CD4-positive, CD25-positive, alpha-beta regulatory T cell (primary cell): Measurements from ENCODE around the gene FAAP20. TPM values are rescaled to one million over a fixed set of nuclear protein-coding genes. Genes with fewer than 3 reads are reported as not detected.

Experiments
- ATAC-seq, 2 donors: fragments of 150-1000 bp; cut with Tn5 transposase; one replicate each; pipeline ENCODE4 v1.10.0; 2021; ENCODE audit warnings: low read depth in 2 of 2, moderate number of reproducible peaks in 2 of 2, moderate library complexity in 1 of 2
- DNase-seq, 3 donors: peaks; one replicate each; pipeline versions ENCODE4 v3.0.0 to v3.0.0-alpha.2; 2012 to 2022; ENCODE audit warnings: mixed read lengths in 1 of 3
- H3K27ac ChIP-seq: one replicate; pipeline ENCODE4 v1.7.0; 2013; ENCODE audit warnings: mild to moderate bottlenecking, low read length; ENCODE audit not compliant: insufficient read depth, poor library complexity, severe bottlenecking
- H3K27me3 ChIP-seq: one replicate; pipeline ENCODE4 v1.7.0; 2013; ENCODE audit warnings: low read length; ENCODE audit not compliant: control insufficient read depth, insufficient read depth
- H3K36me3 ChIP-seq: one replicate; pipeline ENCODE4 v1.7.0; 2013; ENCODE audit warnings: mild to moderate bottlenecking, low read length, moderate library complexity; ENCODE audit not compliant: control insufficient read depth, insufficient read depth
- H3K4me1 ChIP-seq: 2 replicates; pipeline ENCODE4 v1.7.0; 2013; ENCODE audit warnings: mild to moderate bottlenecking, low read length; ENCODE audit not compliant: insufficient read depth, control insufficient read depth, poor library complexity, severe bottlenecking
- H3K4me3 ChIP-seq: one replicate; pipeline ENCODE4 v1.7.0; 2013; ENCODE audit warnings: low read depth, mild to moderate bottlenecking, low read length, moderate library complexity
- H3K9me3 ChIP-seq, 2 experiments: 1 replicate in 1 of 2; 2 replicates in 1 of 2; pipeline ENCODE4 v1.7.0; 2013; ENCODE audit warnings: low read length in 2 of 2, mild to moderate bottlenecking in 1 of 2, moderate library complexity in 1 of 2; ENCODE audit not compliant: control insufficient read depth in 2 of 2
- H3K27ac Mint-ChIP-seq, 3 donors: one replicate each; pipeline ENCODE4 v1.8.0; 2020 to 2022; ENCODE audit warnings: mild to moderate bottlenecking in 3 of 3, mixed read lengths in 3 of 3, moderate library complexity in 2 of 3
- H3K27me3 Mint-ChIP-seq: one replicate; pipeline ENCODE4 v1.8.0; 2022; ENCODE audit warnings: mild to moderate bottlenecking, mixed read lengths
- H3K36me3 Mint-ChIP-seq: one replicate; pipeline ENCODE4 v1.8.0; 2020; ENCODE audit warnings: mixed read lengths
- H3K4me1 Mint-ChIP-seq, 4 donors: one replicate each; pipeline ENCODE4 v1.8.0; 2020 to 2022; ENCODE audit warnings: mixed read lengths in 4 of 4, mild to moderate bottlenecking in 1 of 4
- H3K4me3 Mint-ChIP-seq, 4 donors: one replicate each; pipeline ENCODE4 v1.8.0; 2020 to 2022; ENCODE audit warnings: mild to moderate bottlenecking in 4 of 4, mixed read lengths in 4 of 4, moderate library complexity in 3 of 4
- H3K9me3 Mint-ChIP-seq, 7 donors: one replicate each; pipeline ENCODE4 v1.8.0; 2020 to 2022; ENCODE audit warnings: mixed read lengths in 7 of 7, mild to moderate bottlenecking in 3 of 7, moderate library complexity in 2 of 7
- polyA plus RNA-seq, 4 donors: library from polyadenylated mRNA; unstranded; fragments of 300-500 nt; fragmentation: Illumina TruSeq; gene quantifications; one replicate each; pipeline ENCODE4 v1.2.3, GENCODE V29; 2021
- total RNA-seq: library from RNA; stranded (reverse); gene quantifications from one replicate; pipeline ENCODE4 v1.2.3, GENCODE V29; 2022

The FAAP20 gene
- total and polyA plus RNA-seq, 5 donors from 2014 or later: 40.0 to 66.5 (median 45.4) TPM

- H3K27me3 Mint-ChIP-seq: peaks cover 21% of the 10 kb centered on the region
- Histone ChIP-seq H3K36me3 (no peaks in the 10 kb centered on the region), H3K4me3 (peak overlapping the region; percentile 66), H3K27ac (peak overlapping the region; percentile 84), H3K4me1 (peaks cover 83% of the 10 kb centered on the region), H3K9me3 (no peaks in the 10 kb centered on the region), H3K27me3 (no peaks in the 10 kb centered on the region)
- ATAC-seq: no peak
- DNase-seq: no peak
- H3K27ac Mint-ChIP-seq: peak overlapping the region; percentile 84 to 98 (median 94)
- H3K4me1 Mint-ChIP-seq: peaks cover 13 to 76% (median 41%) of the 10 kb centered on the region in 4 donors
- H3K9me3 Mint-ChIP-seq: peaks cover 0 to 1% (median 0%) of the 10 kb centered on the region in 7 donors
- peak overlapping the region; percentile 95 to 99 (median 96) for H3K4me3 Mint-ChIP-seq
- no peaks in the 10 kb centered on the region for H3K36me3 Mint-ChIP-seq
These were observed 38.9 kb upstream of the FAAP20 start for GRCh38 chr1:2233468-2233867.

DNA sequence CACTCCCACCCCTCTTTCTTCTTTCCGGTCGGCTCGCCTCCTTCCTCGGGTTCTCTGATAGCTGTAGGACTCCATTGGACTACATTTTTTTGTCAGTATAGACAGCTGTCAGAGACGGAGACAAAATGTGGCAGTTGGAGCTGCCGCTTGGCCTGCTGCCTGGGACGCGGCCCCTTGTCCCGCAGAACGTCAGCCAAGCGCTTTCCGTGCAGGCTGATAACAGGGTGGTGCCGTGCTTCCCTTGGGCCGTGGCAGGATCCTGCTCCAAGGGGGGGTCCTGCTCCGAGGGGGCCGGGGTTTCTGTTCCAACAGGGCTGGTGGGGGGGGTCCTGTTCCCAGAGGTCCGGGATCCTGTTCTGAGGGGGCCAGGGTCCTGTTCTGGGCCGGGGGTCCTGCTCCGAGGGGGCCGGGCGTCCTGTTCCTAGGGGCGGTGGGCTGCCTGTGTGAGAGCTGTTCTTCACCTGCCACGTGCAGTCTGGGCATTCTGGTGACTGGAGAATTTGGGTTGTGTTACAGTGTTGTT lies 38.4 kb upstream of the FAAP20 start:
- Histone ChIP-seq H3K36me3 (no peaks in the 10 kb centered on the region), H3K4me1 (peaks cover 79% of the 10 kb centered on the region), H3K4me3 (peak overlapping the region; percentile 86), H3K9me3 (no peaks in the 10 kb centered on the region), H3K27me3 (no peaks in the 10 kb centered on the region), H3K27ac (peak overlapping the region; percentile 84)
- Mint-ChIP-seq H3K4me3 (peak overlapping the region; percentile 95 to 99 (median 96)), H3K36me3 (no peaks in the 10 kb centered on the region), H3K4me1 (peaks cover 13 to 72% (median 41%) of the 10 kb centered on the region in 4 donors), H3K27ac (peak overlapping the region; percentile 94 to 100 (median 98)), H3K9me3 (peaks cover 0 to 1% (median 0%) of the 10 kb centered on the region in 7 donors), H3K27me3 (peaks cover 21% of the 10 kb centered on the region)
- DNase-seq (no peak), ATAC-seq (no peak)

GRCh38 chr1:2232255-2232915 lies 37.8 kb upstream of the FAAP20 start:
- no peaks in the 10 kb centered on the region for H3K27me3 ChIP-seq
- H3K27ac Mint-ChIP-seq: peak overlapping the region; percentile 94 to 100 (median 97)
- no peaks in the 10 kb centered on the region for H3K36me3 Mint-ChIP-seq
- no peaks in the 10 kb centered on the region for H3K9me3 ChIP-seq
- peaks cover 73% of the 10 kb centered on the region for H3K4me1 ChIP-seq
- H3K27ac ChIP-seq: peak overlapping the region; percentile 84
- H3K4me1 Mint-ChIP-seq: peaks cover 12 to 67% (median 38%) of the 10 kb centered on the region in 4 donors
- H3K36me3 ChIP-seq: no peaks in the 10 kb centered on the region
- peak overlapping the region; percentile 95 to 99 (median 96) for H3K4me3 Mint-ChIP-seq
- ATAC-seq: no peak
- H3K9me3 Mint-ChIP-seq: peaks cover 0 to 1% (median 0%) of the 10 kb centered on the region in 7 donors
- H3K4me3 ChIP-seq: peak overlapping the region; percentile 86
- DNase-seq: no peak
- H3K27me3 Mint-ChIP-seq: peaks cover 21% of the 10 kb centered on the region

DNA sequence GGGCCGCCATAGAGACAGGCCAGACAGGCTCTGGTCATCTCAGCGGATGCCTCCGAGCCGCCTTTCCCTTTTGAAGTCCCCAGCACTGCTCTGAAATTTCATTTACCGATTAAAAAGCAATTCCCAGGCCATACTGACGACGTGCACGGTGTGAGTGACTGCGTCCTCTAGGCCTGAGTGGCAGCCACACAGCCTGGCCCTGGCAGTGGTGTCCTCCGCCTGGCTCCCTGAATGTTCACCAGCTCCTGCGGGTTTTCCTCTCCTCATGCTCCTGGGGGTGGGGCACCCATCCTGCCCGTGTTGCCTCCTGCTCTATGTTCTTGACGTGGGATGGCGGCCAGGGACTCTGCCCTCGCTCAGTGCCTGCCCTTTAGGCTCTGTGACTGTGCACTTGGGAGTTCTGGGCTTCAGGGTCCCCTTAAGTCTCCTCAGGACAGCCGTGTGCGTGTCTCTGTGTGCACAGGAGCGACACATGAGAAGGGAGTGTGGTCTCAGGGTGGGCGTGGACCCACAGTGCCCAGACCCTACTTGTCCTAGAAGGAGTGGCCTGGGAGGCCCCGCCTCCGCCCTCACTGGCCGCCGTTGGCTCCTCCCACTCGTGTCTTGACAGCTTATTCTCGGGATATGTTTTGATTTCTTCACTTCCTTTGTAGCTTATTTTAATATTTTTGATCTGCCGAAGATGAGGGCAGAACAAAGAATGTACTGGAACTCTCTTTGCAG lies 37.1 kb upstream of the FAAP20 start:
- ATAC-seq (peak; percentile 0 to 5), DNase-seq (peak; percentile 71 to 87 (median 80))
- no peaks in the 10 kb centered on the region for H3K9me3 ChIP-seq
- H3K9me3 Mint-ChIP-seq: peaks cover 0 to 1% (median 0%) of the 10 kb centered on the region in 7 donors
- peaks cover 7 to 60% (median 33%) of the 10 kb centered on the region in 4 donors for H3K4me1 Mint-ChIP-seq
- no peaks in the 10 kb centered on the region for H3K36me3 ChIP-seq
- peak overlapping the region; percentile 94 to 100 (median 97) for H3K27ac Mint-ChIP-seq
- H3K4me1 ChIP-seq: peaks cover 66% of the 10 kb centered on the region
- peaks cover 21% of the 10 kb centered on the region for H3K27me3 Mint-ChIP-seq
- no peaks in the 10 kb centered on the region for H3K36me3 Mint-ChIP-seq
- H3K27me3 ChIP-seq: no peaks in the 10 kb centered on the region
- peak overlapping the region; percentile 86 for H3K4me3 ChIP-seq
- peak overlapping the region; percentile 95 to 99 (median 96) for H3K4me3 Mint-ChIP-seq
- peak overlapping the region; percentile 84 for H3K27ac ChIP-seq

GRCh38 chr1:2230781-2231531 lies 36.4 kb upstream of the FAAP20 start:
- no peaks in the 10 kb centered on the region for H3K36me3 ChIP-seq
- Mint-ChIP-seq H3K27ac (peak overlapping the region; percentile 94 to 100 (median 97)), H3K4me1 (peaks cover 4 to 56% (median 28%) of the 10 kb centered on the region in 4 donors), H3K4me3 (peak overlapping the region; percentile 95 to 99 (median 96)), H3K36me3 (no peaks in the 10 kb centered on the region), H3K27me3 (peaks cover 21% of the 10 kb centered on the region), H3K9me3 (peaks cover 0 to 1% (median 0%) of the 10 kb centered on the region in 7 donors)
- ATAC-seq (no peak), DNase-seq (peak; percentile 49 to 68 (median 57))
- H3K27ac ChIP-seq: peak overlapping the region; percentile 84
- peak overlapping the region; percentile 86 for H3K4me3 ChIP-seq
- peaks cover 59% of the 10 kb centered on the region for H3K4me1 ChIP-seq
- no peaks in the 10 kb centered on the region for H3K9me3 ChIP-seq
- no peaks in the 10 kb centered on the region for H3K27me3 ChIP-seq

DNA sequence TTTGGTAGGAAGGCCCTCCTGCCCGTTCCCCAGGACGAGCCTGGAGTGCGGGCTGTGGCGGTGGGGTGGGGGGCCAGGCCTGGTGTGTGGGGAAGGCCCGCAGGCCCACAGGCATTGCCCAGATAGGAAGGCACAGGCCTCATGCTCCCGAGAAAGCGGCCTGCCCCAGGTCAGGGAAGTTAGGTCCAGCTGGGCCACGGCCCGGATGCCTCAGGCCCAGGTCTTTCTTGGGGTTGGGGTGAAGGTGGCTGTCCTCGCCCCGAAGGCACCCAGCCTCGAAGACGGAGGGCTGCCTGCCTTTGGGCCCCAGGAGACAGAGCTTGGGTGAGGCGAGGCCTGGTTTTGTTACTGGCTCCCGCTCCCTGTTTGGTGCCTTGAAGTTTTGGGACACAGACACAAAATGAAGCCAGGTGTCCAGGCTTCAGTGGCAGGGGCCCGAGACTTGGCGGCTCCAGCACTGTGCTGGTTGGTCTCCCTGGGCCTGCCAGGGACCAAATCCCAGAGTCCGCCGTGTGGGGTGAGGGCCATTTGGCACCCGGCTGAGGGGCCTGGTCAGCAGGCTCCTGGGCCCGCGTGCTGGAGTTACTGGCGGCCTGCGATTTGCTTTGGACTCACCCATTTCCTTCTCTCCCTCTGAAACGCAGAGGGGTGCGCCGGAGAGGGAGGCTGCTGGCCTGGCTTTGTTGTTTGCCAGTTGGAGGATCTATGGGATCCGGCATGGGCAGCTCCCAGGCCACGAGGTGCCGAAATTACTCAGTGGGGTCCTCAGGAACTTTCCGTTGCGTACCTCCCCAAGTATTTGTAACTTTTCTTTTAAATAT lies 35.5 kb upstream of the FAAP20 start:
- H3K4me3 ChIP-seq: peak overlapping the region; percentile 86
- H3K9me3 Mint-ChIP-seq: peaks cover 0 to 1% (median 0%) of the 10 kb centered on the region in 7 donors
- H3K4me1 Mint-ChIP-seq: peaks cover 0 to 48% (median 21%) of the 10 kb centered on the region in 4 donors
- H3K36me3 Mint-ChIP-seq: no peaks in the 10 kb centered on the region
- DNase-seq: no peak
- no peaks in the 10 kb centered on the region for H3K36me3 ChIP-seq
- ATAC-seq: no peak
- H3K27ac ChIP-seq: peak overlapping the region; percentile 84
- H3K4me3 Mint-ChIP-seq: peak overlapping the region; percentile 95 to 99 (median 96)
- H3K4me1 ChIP-seq: peaks cover 51% of the 10 kb centered on the region
- no peaks in the 10 kb centered on the region for H3K9me3 ChIP-seq
- H3K27me3 ChIP-seq: no peaks in the 10 kb centered on the region
- peaks cover 21% of the 10 kb centered on the region for H3K27me3 Mint-ChIP-seq
- H3K27ac Mint-ChIP-seq: peak overlapping the region; percentile 94 to 100 (median 98)
